ENCODE data around the gene CENPX. TPM values are rescaled to one million over a fixed set of nuclear protein-coding genes. Genes with fewer than 3 reads are reported as not detected.

The CENPX gene
- total RNA-seq, 1 donor from 2014 or later, result 43.8 TPM

DNA sequence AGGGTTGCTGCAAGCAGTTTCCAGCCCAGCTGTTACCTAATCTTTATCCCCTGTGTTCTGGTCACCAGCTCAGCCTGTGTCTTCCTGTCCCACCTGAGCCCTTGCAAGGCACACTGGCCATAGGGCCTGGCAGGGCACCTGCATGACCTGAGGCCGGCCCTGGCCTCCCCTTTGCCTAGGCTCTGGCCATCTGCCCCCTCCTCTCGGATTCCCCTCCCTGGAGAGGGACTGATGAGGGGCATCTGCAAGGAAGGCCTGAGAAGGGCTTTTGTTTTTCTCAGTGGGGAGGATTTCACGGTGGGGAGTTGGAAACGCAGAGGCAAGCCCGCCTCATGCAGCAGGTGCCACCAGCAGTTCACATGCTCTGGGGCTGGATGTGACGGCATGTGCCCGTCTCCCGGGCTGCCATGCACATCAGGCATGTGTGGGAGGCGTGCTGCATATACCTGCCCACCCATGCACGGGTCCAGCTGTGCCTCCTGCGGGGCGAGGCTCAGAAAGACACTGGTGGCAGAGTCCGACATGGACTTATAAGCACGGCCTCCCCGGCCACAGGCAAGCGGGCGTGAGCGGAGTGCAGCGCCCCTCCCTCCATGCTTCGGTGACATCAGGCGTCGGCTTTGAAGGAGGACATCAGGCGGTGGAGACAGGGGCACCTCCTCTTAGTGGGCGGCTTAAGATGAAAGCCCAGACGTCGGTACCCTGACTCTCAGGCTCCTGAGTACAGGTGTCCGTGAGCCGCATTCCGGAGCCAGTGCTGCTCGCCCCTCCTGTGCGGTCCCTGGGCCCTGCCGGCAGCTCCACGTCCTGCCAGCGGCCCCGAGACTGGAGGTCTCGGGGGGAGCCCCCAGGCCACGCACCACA lies 28.7 kb downstream of the CENPX start:
- peaks cover 45% of the 10 kb centered on the region for H3K4me1 ChIP-seq
- no peaks in the 10 kb centered on the region for H3K27me3 ChIP-seq (ENCODE audit: low read depth)
- TF ChIP-seq, protein P1, sequence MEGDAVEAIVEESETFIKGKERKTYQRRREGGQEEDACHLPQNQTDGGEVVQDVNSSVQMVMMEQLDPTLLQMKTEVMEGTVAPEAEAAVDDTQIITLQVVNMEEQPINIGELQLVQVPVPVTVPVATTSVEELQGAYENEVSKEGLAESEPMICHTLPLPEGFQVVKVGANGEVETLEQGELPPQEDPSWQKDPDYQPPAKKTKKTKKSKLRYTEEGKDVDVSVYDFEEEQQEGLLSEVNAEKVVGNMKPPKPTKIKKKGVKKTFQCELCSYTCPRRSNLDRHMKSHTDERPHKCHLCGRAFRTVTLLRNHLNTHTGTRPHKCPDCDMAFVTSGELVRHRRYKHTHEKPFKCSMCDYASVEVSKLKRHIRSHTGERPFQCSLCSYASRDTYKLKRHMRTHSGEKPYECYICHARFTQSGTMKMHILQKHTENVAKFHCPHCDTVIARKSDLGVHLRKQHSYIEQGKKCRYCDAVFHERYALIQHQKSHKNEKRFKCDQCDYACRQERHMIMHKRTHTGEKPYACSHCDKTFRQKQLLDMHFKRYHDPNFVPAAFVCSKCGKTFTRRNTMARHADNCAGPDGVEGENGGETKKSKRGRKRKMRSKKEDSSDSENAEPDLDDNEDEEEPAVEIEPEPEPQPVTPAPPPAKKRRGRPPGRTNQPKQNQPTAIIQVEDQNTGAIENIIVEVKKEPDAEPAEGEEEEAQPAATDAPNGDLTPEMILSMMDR (IDR thresholded peaks at IDR 0.05), result no peak
- H3K4me3 ChIP-seq, result no peak overlapping the region
- H3K36me3 ChIP-seq, result peaks cover 7% of the 10 kb centered on the region
- H3K27ac ChIP-seq, result peak overlapping the region; percentile 58
- DNase-seq (no peak), ATAC-seq (peak in 1 of 2 donors; percentile 3)
- H3K9me3 ChIP-seq, result no peaks in the 10 kb centered on the region
- intact Hi-C loops (cut with DNase I), result no loop called here

DNA sequence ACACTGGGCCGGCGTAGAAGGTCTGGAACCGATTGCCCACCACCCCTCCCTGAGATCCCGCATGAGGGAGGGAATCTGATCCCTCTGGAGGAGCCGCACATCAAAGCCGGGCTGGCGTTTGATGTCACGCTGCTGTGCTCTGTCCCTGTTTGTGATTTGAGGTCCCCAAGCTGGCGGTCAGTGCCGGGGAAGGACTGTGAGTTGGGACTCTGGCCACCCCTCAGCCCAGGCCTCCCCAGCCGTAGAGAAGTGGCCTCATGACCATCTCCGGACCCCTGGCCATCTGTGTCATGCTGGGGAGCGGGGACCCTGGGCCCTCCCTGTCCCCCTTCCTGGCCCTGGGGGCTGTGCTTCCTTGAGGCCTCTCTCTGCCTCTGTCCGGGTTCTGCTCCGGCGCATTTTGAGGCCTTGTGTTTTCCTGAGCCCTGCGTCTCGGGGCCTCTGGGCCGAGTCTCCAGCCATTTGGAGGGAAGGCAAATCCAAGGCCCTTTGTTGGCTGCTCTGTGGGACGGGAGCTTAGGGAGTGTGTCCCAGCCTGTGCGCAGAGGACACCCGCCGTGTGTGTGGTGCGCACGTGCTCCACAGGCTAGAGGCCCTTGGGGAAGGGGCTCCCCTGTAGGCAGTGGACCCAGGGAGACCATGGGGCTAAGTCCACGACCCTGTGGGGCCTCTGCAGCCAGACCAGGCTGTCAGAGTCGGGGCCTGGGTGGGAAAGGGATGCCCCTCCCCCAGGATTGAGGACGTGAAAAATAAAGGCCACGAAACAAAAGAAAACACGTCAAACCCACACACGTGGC lies 30.2 kb downstream of the CENPX start:
- intact Hi-C loops (cut with DNase I), result no loop called here
- H3K4me3 ChIP-seq, result peak overlapping the region; percentile 21
- H3K27ac ChIP-seq, result peak overlapping the region; percentile 71
- H3K36me3 ChIP-seq, result peaks cover 7% of the 10 kb centered on the region
- no peaks in the 10 kb centered on the region for H3K27me3 ChIP-seq (ENCODE audit: low read depth)
- TF ChIP-seq, protein P1 (IDR thresholded peaks at IDR 0.05), result no peak
- DNase-seq (no peak), ATAC-seq (no peak)
- peaks cover 45% of the 10 kb centered on the region for H3K4me1 ChIP-seq
- H3K9me3 ChIP-seq, result no peaks in the 10 kb centered on the region

DNA sequence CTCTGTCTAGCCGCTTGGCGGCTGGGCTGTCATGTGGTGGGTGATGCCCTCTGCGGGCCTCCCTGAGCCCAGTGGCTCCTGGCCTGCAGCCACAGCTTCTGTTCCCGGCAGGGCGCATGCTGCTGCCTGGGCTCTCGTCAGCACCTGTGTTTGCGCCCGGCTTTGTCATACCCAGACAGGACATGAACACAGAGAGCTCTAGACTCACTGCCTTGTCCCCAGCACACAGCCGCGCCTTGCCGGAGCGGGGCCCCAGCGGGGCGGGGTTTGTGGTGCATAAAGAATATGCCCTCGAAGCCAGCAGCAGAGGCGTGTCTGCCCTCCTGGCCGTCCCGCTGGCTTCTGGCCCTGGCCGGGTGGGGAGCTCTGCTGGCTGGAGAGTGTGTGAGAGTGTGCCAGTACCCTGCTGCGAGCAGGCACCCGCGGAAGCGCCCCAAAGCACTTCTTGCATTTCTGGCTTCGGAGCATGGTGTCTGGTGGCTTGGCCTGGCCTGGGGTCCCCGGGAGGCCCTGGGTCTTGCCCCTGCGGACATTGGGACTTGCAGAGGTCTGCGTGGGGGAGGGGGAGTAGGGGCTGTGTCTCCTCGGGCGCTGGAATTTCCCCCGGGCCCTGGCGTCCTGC lies 30.9 kb downstream of the CENPX start:
- Histone ChIP-seq H3K4me3 (peak overlapping the region; percentile 21), H3K27me3 (ENCODE audit: low read depth) (no peaks in the 10 kb centered on the region), H3K36me3 (peaks cover 11% of the 10 kb centered on the region), H3K4me1 (peaks cover 45% of the 10 kb centered on the region), H3K9me3 (no peaks in the 10 kb centered on the region), H3K27ac (peak overlapping the region; percentile 73)
- intact Hi-C loops (cut with DNase I), result no loop called here
- TF ChIP-seq, protein P1 (IDR thresholded peaks at IDR 0.05), result no peak
- DNase-seq (peak; percentile 94), ATAC-seq (peak; percentile 89 to 92)

DNA sequence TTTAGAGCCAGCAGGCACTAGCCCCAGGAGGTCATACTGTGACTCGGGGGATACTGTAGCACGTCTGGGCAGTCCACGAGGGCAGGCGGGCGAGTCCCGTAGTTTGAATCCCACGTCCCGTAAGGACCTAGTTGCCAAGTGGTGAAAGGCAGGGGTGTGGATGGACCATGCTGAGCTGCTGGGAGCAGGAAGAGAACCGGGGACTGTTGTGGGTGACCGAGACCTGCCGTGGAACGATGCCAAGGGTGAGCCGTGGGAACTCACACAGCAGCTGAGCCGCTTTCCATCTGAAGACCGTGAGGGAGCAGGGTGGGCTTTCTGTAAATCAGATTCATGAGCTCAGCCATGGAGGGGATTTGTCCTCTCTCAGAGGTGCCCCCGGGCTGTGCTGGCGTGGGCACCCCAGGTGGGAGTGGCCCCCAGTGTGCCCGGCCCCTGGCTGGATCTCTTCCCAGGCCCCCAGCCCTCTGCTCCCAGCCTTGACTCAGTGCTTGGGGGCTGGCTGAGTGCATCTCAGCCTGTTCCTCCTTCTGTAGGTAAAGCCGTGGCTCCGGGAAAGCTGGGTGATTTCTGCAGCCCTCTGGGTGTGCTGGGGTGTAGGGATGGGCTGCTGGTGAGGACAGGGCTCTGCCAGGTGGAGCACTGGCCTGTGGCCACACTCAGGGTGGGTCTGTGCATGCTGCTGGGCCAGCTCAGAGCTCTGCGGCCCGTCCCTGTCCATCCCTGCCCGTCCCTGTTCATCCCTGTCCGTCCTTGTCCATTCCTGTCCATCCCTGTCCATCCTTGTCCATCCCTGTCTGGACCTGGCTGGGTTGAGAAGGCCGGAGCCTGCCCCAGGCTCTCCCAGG lies 31.6 kb downstream of the CENPX start:
- DNase-seq, result no peak
- Histone ChIP-seq H3K36me3 (peaks cover 15% of the 10 kb centered on the region), H3K27ac (peak overlapping the region; percentile 73), H3K4me3 (no peak overlapping the region), H3K27me3 (ENCODE audit: low read depth) (no peaks in the 10 kb centered on the region), H3K9me3 (no peaks in the 10 kb centered on the region), H3K4me1 (peaks cover 45% of the 10 kb centered on the region)
- TF ChIP-seq, protein P1 (IDR thresholded peaks at IDR 0.05), result no peak
- intact Hi-C loops (cut with DNase I), result no loop called here
- ATAC-seq, result peak; percentile 1 to 2

Measured in lower lobe of right lung (tissue), 2 donors.